Esophagus muscularis mucosa (tissue), 4 donors: ENCODE results near the gene MT1F.

Source experiments
- EP300 ChIP-seq: sonication (generic); formaldehyde crosslinking; IDR thresholded peaks from one replicate; pipeline ENCODE4 v1.6.1; 2017; ENCODE audit warnings: antibody characterized with exemption
- POLR2A ChIP-seq: fragments of 450-650 bp; IDR thresholded peaks from one replicate; pipeline ENCODE4 v1.6.1; 2017; ENCODE audit warnings: antibody characterized with exemption, moderate library complexity, mild to moderate bottlenecking, low read depth
- POLR2AphosphoS5 ChIP-seq, 2 donors: sonication (generic); formaldehyde crosslinking; IDR thresholded peaks; one replicate each; pipeline ENCODE4 v1.6.1; 2017; ENCODE audit warnings: antibody characterized with exemption in 2 of 2
- TF ChIP-seq, protein P1 (sequence below), 3 experiments: fragments of 200-600 bp in 2 of 3; fragments of 450-650 bp in 1 of 3; sonication (generic) in 2 of 3; IDR thresholded peaks; one replicate each; pipeline ENCODE4 v1.5.1; 2017 to 2019; ENCODE audit warnings: antibody characterized with exemption in 3 of 3, mild to moderate bottlenecking in 2 of 3, moderate library complexity in 1 of 3

DNA sequence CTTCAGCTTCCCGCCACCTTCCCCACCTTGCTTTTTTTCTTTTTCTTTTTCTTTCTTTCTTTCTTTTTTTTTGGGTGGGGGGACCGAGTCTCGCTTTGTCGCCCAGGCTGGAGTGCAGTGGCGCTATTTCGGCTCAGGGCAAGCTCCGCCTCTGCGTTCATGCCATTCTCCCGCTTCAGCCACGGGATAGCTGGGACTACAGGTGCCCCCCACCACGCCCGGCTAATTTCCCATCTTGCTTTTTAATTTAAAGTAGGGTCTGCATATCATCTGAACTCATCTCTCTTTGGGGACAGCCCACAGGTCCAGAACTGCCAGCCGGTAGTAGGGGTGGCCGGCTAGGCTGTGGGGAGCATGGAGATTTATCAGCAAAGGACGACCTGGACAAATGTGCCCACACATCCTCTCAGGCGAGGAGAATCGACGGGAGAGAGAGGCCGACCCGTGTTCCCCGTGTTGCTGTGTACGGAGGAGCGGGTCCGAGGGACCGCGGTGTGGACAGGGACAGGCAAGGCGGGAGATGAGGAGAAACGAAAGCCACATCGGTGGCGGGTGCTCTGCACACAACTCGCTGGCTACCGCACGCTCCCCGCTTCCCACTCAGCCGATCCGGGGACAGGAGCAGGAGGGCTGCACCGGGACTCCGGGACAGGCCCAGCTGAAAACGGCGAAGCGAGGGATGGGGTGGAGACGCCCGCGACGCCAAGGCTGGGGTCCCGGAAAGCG, 22.9 kb upstream of the MT1F start:
- TF ChIP-seq, protein P1, sequence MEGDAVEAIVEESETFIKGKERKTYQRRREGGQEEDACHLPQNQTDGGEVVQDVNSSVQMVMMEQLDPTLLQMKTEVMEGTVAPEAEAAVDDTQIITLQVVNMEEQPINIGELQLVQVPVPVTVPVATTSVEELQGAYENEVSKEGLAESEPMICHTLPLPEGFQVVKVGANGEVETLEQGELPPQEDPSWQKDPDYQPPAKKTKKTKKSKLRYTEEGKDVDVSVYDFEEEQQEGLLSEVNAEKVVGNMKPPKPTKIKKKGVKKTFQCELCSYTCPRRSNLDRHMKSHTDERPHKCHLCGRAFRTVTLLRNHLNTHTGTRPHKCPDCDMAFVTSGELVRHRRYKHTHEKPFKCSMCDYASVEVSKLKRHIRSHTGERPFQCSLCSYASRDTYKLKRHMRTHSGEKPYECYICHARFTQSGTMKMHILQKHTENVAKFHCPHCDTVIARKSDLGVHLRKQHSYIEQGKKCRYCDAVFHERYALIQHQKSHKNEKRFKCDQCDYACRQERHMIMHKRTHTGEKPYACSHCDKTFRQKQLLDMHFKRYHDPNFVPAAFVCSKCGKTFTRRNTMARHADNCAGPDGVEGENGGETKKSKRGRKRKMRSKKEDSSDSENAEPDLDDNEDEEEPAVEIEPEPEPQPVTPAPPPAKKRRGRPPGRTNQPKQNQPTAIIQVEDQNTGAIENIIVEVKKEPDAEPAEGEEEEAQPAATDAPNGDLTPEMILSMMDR (IDR thresholded peaks at IDR 0.05), result no peak
- no peak for TF ChIP-seq POLR2AphosphoS5 (IDR thresholded peaks at IDR 0.05)
- TF ChIP-seq POLR2A, result no peak
- no peak for TF ChIP-seq EP300
